ENCODE data around the gene ZSWIM5.
"Not testable (repeated sequence)": the region's sequence is repeated elsewhere in the genome, so short reads cannot be mapped to it uniquely, and the experiment has no call there.

Gene ZSWIM5

DNA sequence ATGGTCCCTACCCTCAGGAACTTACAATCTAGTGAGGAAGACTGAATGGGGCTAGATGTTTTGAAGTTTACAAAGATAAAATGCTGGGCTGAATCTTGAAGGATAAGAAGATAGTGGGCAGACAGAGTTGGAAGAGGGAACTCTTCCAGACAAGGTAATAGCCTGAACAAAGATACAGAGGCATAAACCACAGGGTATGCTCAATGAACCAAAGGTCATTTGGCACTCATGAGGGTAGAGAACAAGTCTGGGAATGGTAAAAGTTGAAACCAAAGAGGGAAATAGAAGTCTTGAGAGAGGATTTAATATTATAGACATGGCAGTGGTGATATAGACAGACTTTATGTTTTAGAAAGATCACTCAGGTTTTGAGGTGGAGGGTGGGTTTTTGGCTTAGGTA is 48.1 kb upstream of the ZSWIM5 start:
- TF ChIP-seq, protein P1, sequence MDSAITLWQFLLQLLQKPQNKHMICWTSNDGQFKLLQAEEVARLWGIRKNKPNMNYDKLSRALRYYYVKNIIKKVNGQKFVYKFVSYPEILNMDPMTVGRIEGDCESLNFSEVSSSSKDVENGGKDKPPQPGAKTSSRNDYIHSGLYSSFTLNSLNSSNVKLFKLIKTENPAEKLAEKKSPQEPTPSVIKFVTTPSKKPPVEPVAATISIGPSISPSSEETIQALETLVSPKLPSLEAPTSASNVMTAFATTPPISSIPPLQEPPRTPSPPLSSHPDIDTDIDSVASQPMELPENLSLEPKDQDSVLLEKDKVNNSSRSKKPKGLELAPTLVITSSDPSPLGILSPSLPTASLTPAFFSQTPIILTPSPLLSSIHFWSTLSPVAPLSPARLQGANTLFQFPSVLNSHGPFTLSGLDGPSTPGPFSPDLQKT (IDR thresholded peaks at IDR 0.05; ENCODE audit: borderline replicate concordance, low read depth, low read length), result no peak
- TF ChIP-seq ZFP37 (tag by site-specific recombination; IDR thresholded peaks at IDR 0.05) (no peak), ZNF2 (tag by site-specific recombination; IDR thresholded peaks at IDR 0.05) (no peak), ZNF510 (tag by site-specific recombination; IDR thresholded peaks at IDR 0.05; ENCODE audit: insufficient replicate concordance) (no peak), ZNF366 (tag by site-specific recombination; conservative IDR thresholded peaks at IDR 0.05) (no peak), ZNF16 (tag by site-specific recombination; IDR thresholded peaks at IDR 0.05; ENCODE audit: low read depth) (no peak), ZNF211 (tag by site-specific recombination; IDR thresholded peaks at IDR 0.05; ENCODE audit: low read depth) (no peak), FEZF1 (tag by site-specific recombination; IDR thresholded peaks at IDR 0.05) (no peak), ZNF174 (tag by site-specific recombination; IDR thresholded peaks at IDR 0.05) (no peak), MYNN (tag by site-specific recombination; IDR thresholded peaks at IDR 0.05; ENCODE audit: borderline replicate concordance) (no peak), ZFHX2 (tag by site-specific recombination; conservative IDR thresholded peaks at IDR 0.05) (no peak), ZNF140 (tag by site-specific recombination; IDR thresholded peaks at IDR 0.05) (no peak), ZBTB17 (tag by site-specific recombination; IDR thresholded peaks at IDR 0.05) (no peak), SCRT2 (tag by site-specific recombination; IDR thresholded peaks at IDR 0.05) (no peak), ZIC2 (tag by site-specific recombination; IDR thresholded peaks at IDR 0.05) (no peak), GFI1B (tag by site-specific recombination; IDR thresholded peaks at IDR 0.05) (no peak)
- TF ChIP-seq, protein P2, sequence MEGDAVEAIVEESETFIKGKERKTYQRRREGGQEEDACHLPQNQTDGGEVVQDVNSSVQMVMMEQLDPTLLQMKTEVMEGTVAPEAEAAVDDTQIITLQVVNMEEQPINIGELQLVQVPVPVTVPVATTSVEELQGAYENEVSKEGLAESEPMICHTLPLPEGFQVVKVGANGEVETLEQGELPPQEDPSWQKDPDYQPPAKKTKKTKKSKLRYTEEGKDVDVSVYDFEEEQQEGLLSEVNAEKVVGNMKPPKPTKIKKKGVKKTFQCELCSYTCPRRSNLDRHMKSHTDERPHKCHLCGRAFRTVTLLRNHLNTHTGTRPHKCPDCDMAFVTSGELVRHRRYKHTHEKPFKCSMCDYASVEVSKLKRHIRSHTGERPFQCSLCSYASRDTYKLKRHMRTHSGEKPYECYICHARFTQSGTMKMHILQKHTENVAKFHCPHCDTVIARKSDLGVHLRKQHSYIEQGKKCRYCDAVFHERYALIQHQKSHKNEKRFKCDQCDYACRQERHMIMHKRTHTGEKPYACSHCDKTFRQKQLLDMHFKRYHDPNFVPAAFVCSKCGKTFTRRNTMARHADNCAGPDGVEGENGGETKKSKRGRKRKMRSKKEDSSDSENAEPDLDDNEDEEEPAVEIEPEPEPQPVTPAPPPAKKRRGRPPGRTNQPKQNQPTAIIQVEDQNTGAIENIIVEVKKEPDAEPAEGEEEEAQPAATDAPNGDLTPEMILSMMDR (tag by site-specific recombination; IDR thresholded peaks at IDR 0.05), result no peak
- CTCF ChIA-PET, result no interaction called here
- POLR2A ChIA-PET, result no interaction called here
- H3K4me1 ChIP-seq (ENCODE audit: control insufficient read depth, insufficient read depth, low read length), result no peaks in the 10 kb centered on the region
- no peak overlapping the region for H3K4me3 ChIP-seq (ENCODE audit: low read depth, low read length)
- H3K27ac ChIP-seq (ENCODE audit: extremely low read depth, low read depth, low read length), result no peak overlapping the region
- no peaks in the 10 kb centered on the region for H3K36me3 ChIP-seq (ENCODE audit: control insufficient read depth in 2 of 2, insufficient read depth in 1 of 2, low read length in 2 of 2)
- H3K9me3 ChIP-seq (ENCODE audit: control insufficient read depth, insufficient read depth, low read depth, low read length), result no peaks in the 10 kb centered on the region

DNA sequence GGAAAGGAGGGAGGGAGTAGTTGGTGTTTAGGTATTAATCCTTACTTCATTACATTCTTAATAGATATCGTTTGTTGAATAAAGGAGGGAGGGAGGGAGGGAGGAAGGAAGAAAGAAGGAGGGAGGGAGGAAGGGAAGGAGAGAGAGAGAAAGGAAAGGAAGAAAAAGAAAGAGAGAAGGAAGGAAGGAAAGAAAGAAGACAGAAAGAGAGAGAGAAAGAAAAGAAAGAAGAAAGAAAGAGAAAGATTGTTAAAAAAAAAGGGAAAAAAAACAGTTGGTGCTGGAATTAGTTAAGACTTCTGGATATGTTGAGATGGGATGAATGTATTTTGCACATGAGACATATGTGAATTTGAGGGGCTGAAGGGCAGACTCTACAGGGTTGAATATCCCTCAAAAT is 44.1 kb upstream of the ZSWIM5 start:
- H3K27ac ChIP-seq (ENCODE audit: extremely low read depth, low read depth, low read length), result no peak overlapping the region
- H3K36me3 ChIP-seq (ENCODE audit: control insufficient read depth in 2 of 2, insufficient read depth in 1 of 2, low read length in 2 of 2), result no peaks in the 10 kb centered on the region
- H3K9me3 ChIP-seq (ENCODE audit: control insufficient read depth, insufficient read depth, low read depth, low read length), result no peaks in the 10 kb centered on the region
- ChIA-PET POLR2A (no interaction called here), CTCF (interaction anchor here (0.9 kb wide), 1 partner anchor 232 kb away, joined by 3 read pairs; no protein-coding TSS in a partner anchor)
- no peak overlapping the region for H3K4me3 ChIP-seq (ENCODE audit: low read depth, low read length)
- TF ChIP-seq ZNF366 (tag by site-specific recombination; conservative IDR thresholded peaks at IDR 0.05), result peak; percentile 56; the same call in 1 of the 2 replicates
- TF ChIP-seq ZNF677 (tag by site-specific recombination; IDR thresholded peaks at IDR 0.05), result no peak
- H3K4me1 ChIP-seq (ENCODE audit: control insufficient read depth, insufficient read depth, low read length), result no peaks in the 10 kb centered on the region

DNA sequence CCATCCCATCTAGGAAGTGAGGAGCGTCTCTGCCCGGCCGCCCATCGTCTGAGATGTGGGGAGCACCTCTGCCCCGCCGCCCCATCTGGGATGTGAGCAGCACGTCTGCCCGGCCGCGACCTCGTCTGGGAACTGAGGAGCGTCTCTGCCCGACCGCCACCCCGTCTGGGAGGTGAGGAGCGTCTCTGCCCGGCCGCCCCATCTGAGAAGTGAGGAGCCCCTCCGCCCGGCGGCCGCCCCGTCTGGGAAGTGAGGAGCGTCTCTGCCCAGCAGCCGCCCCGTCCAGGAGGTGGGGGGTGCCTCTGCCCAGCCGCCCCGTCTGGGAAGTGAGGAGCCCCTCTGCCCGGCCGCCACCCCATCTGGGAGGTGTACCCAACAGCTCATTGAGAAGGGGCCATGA is 41.6 kb upstream of the ZSWIM5 start:
- H3K4me1 ChIP-seq (ENCODE audit: control insufficient read depth, insufficient read depth, low read length); H3K4me3 ChIP-seq (ENCODE audit: low read depth, low read length); H3K36me3 ChIP-seq (ENCODE audit: control insufficient read depth in 2 of 2, insufficient read depth in 1 of 2, low read length in 2 of 2); POLR2A ChIA-PET; H3K27ac ChIP-seq (ENCODE audit: extremely low read depth, low read depth, low read length); H3K9me3 ChIP-seq (ENCODE audit: control insufficient read depth, insufficient read depth, low read depth, low read length): not testable (repeated sequence)
- CTCF ChIA-PET, result interaction anchor here (0.7 kb wide), 1 partner anchor 11 kb away, joined by 3 read pairs; no protein-coding TSS in a partner anchor

Data from HEK293 (cell line).